H1 (cell line): ENCODE measurements around the gene SAE1. TPM values are rescaled to one million over a fixed set of nuclear protein-coding genes. Genes with fewer than 3 reads are reported as not detected.

Experiments used
- CTCF ChIA-PET: fragments of 300-600 bp; sonication (Branson Sonifier 250); formaldehyde crosslinking; loops from one replicate; lab custom pipeline; 2021; ENCODE audit not compliant: partially characterized antibody; lab: Charles Lee
- POLR2A ChIA-PET: fragments of 300-600 bp; sonication (Branson Sonifier 250); formaldehyde crosslinking; loops from one replicate; lab custom pipeline; 2021; ENCODE audit warnings: inconsistent platforms; ENCODE audit not compliant: partially characterized antibody; lab: Charles Lee
- DNase-seq, 2 experiments: peaks; one replicate each; pipeline versions ENCODE4 v3.0.0 to v3.0.0-alpha.2; 2010 to 2022; ENCODE audit warnings: low spot score in 2 of 2, low read depth in 1 of 2, mixed read lengths in 1 of 2
- FAIRE-seq: peaks from 2 replicates; lab custom pipeline; 2011; peaks lifted over from hg19 to GRCh38; lab: Jason Lieb, UNC
- H2AFZ ChIP-seq: 2 replicates; pipeline ENCODE4 v1.8.1; 2012; ENCODE audit warnings: low read length, inconsistent platforms
- H2AK5ac ChIP-seq: 2 replicates; pipeline ENCODE4 v1.6.1; 2013; ENCODE audit warnings: low read depth, low read length
- H2BK120ac ChIP-seq: replicated peaks from 2 replicates; pipeline ENCODE3; 2013; ENCODE audit warnings: low read depth, low read length, inconsistent platforms
- H2BK12ac ChIP-seq: 2 replicates; pipeline ENCODE4 v1.6.1; 2013; ENCODE audit warnings: low read depth, low read length
- H2BK15ac ChIP-seq: 2 replicates; pipeline ENCODE4 v1.6.1; 2013; ENCODE audit warnings: low read length
- H2BK20ac ChIP-seq: 2 replicates; pipeline ENCODE4 v1.6.1; 2013; ENCODE audit warnings: low read length
- H2BK5ac ChIP-seq: 2 replicates; pipeline ENCODE4 v1.6.1; 2013; ENCODE audit warnings: low read depth, low read length
- H3K14ac ChIP-seq: 2 replicates; pipeline ENCODE4 v1.6.1; 2013; ENCODE audit warnings: inconsistent platforms; ENCODE audit not compliant: insufficient read length
- H3K18ac ChIP-seq: 2 replicates; pipeline ENCODE4 v1.6.1; 2013; ENCODE audit warnings: low read length; ENCODE audit errors: extremely low read depth
- H3K23ac ChIP-seq: 2 replicates; pipeline ENCODE4 v1.6.1; 2013; ENCODE audit warnings: inconsistent platforms; ENCODE audit not compliant: insufficient read length
- H3K23me2 ChIP-seq: 2 replicates; pipeline ENCODE4 v1.6.1; 2013; ENCODE audit warnings: low read depth, low read length
- H3K27ac ChIP-seq: 2 replicates; pipeline ENCODE4 v1.6.1; 2011; ENCODE audit warnings: low read depth, low read length, inconsistent platforms
- H3K27me3 ChIP-seq, 4 experiments: replicated peaks in 1 of 4; 1 replicate in 1 of 4; 2 replicates in 3 of 4; pipeline versions ENCODE4 v1.6.1 to v1.8.1; 2011 to 2013; ENCODE audit warnings: low read length in 3 of 4, mild to moderate bottlenecking in 3 of 4, inconsistent platforms in 2 of 4, mixed read lengths in 2 of 4, moderate library complexity in 1 of 4; ENCODE audit not compliant: control insufficient read depth in 3 of 4, insufficient read depth in 3 of 4; ENCODE audit errors: extremely low read depth in 1 of 4
- H3K36me3 ChIP-seq, 4 experiments: 2 replicates each; pipeline versions ENCODE4 v1.6.1 to v1.8.1; 2011 to 2013; ENCODE audit warnings: mild to moderate bottlenecking in 4 of 4, low read length in 3 of 4, moderate library complexity in 2 of 4, control low read depth in 1 of 4, inconsistent platforms in 1 of 4; ENCODE audit not compliant: insufficient read depth in 4 of 4, control insufficient read depth in 2 of 4
- H3K4ac ChIP-seq: replicated peaks from 2 replicates; pipeline ENCODE3; 2013; ENCODE audit warnings: low read length, low read depth, mixed read lengths, inconsistent platforms; ENCODE audit not compliant: insufficient read length
- H3K4me1 ChIP-seq, 4 experiments: replicated peaks in 1 of 4; 1 replicate in 1 of 4; 2 replicates in 3 of 4; pipeline versions ENCODE4 v1.6.1 to v1.8.1; 2011 to 2013; ENCODE audit warnings: low read length in 3 of 4, inconsistent platforms in 2 of 4, mixed read lengths in 1 of 4; ENCODE audit not compliant: insufficient read depth in 4 of 4, control insufficient read depth in 3 of 4
- H3K4me2 ChIP-seq, 2 experiments: 2 replicates each; pipeline versions ENCODE4 v1.6.1 to v1.8.1; 2011 to 2013; ENCODE audit warnings: low read depth in 2 of 2, low read length in 2 of 2, control low read depth in 1 of 2, inconsistent platforms in 1 of 2, mild to moderate bottlenecking in 1 of 2; ENCODE audit not compliant: insufficient read depth in 1 of 2
- H3K4me3 ChIP-seq, 4 experiments: fragments of 200-600, 300-600 bp in 1 of 4; sonication (generic), shearing (Covaris generic), sonication (Bioruptor Twin) in 1 of 4; 2 replicates each; pipeline versions ENCODE4 v1.5.1 to v1.8.1; 2011 to 2016; ENCODE audit warnings: low read length in 4 of 4, low read depth in 3 of 4, control low read depth in 2 of 4, inconsistent platforms in 2 of 4, mild to moderate bottlenecking in 2 of 4, mixed read lengths in 1 of 4, moderate library complexity in 1 of 4; ENCODE audit not compliant: insufficient read depth in 2 of 4; ENCODE audit errors: extremely low read depth in 1 of 4
- H3K56ac ChIP-seq: replicated peaks from 2 replicates; pipeline ENCODE3; 2013; ENCODE audit warnings: low read depth, mild to moderate bottlenecking, mixed read lengths, low read length, inconsistent platforms; ENCODE audit not compliant: insufficient read length
- H3K79me1 ChIP-seq: 2 replicates; pipeline ENCODE4 v1.6.1; 2013; ENCODE audit warnings: low read depth, low read length, control low read depth
- H3K79me2 ChIP-seq, 2 experiments: 2 replicates each; pipeline versions ENCODE4 v1.6.1 to v1.8.1; 2012 to 2013; ENCODE audit warnings: low read length in 2 of 2, mild to moderate bottlenecking in 2 of 2, inconsistent platforms in 1 of 2; ENCODE audit not compliant: insufficient read depth in 2 of 2, control insufficient read depth in 1 of 2
- H3K9ac ChIP-seq, 4 experiments: replicated peaks in 1 of 4; 1 replicate in 1 of 4; 2 replicates in 3 of 4; pipeline versions ENCODE4 v1.6.1 to v1.8.1; 2011 to 2013; ENCODE audit warnings: low read depth in 3 of 4, low read length in 3 of 4, control low read depth in 2 of 4, mild to moderate bottlenecking in 2 of 4, moderate library complexity in 2 of 4, inconsistent platforms in 1 of 4; ENCODE audit errors: extremely low read depth in 1 of 4
- H3K9me3 ChIP-seq, 2 experiments: 2 replicates each; pipeline versions ENCODE4 v1.6.1 to v1.8.1; 2012 to 2013; ENCODE audit warnings: mild to moderate bottlenecking in 2 of 2, moderate library complexity in 2 of 2, control low read depth in 1 of 2, inconsistent platforms in 1 of 2, low read depth in 1 of 2, low read length in 1 of 2, mixed read lengths in 1 of 2; ENCODE audit not compliant: insufficient read depth in 2 of 2
- H4K20me1 ChIP-seq, 2 experiments: replicated peaks in 1 of 2; 2 replicates each; pipeline versions ENCODE3 to v1.8.1; 2011 to 2013; ENCODE audit warnings: inconsistent platforms in 2 of 2, low read length in 2 of 2, mild to moderate bottlenecking in 1 of 2; ENCODE audit not compliant: insufficient read depth in 2 of 2, control insufficient read depth in 1 of 2
- H4K5ac ChIP-seq: 2 replicates; pipeline ENCODE4 v1.6.1; 2013; ENCODE audit warnings: low read length, low read depth, mixed read lengths, inconsistent platforms; ENCODE audit not compliant: insufficient read length
- H4K8ac ChIP-seq: 2 replicates; pipeline ENCODE4 v1.8.0; 2013; ENCODE audit warnings: mild to moderate bottlenecking, moderate library complexity, low read length, inconsistent platforms; ENCODE audit not compliant: insufficient read depth; ENCODE audit errors: extremely low read depth
- H4K91ac ChIP-seq: replicated peaks from 2 replicates; pipeline ENCODE3; 2013; ENCODE audit warnings: low read length, mixed read lengths, inconsistent platforms; ENCODE audit not compliant: insufficient read length
- WGBS, 2 experiments: shearing (Covaris generic) in 1 of 2; methylation state at CpG; one replicate each; pipeline versions ENCODE4 v1.1.6 to v1.1.7; 2013 to 2015; ENCODE audit warnings: low lambda C conversion rate in 2 of 2, mixed read lengths in 2 of 2, inconsistent platforms in 1 of 2, low coverage in 1 of 2, missing lambda C conversion rate in 1 of 2; ENCODE audit not compliant: insufficient replicate concordance in 2 of 2, insufficient coverage in 1 of 2, insufficient read length in 1 of 2; ENCODE audit errors: extremely low coverage in 1 of 2, missing lambda C conversion rate in 1 of 2; 5-methylcytosine and 5-hydroxymethylcytosine counted together
- polyA plus RNA-seq, 7 experiments: library from polyadenylated mRNA; depleted of rRNA in 3 of 7; stranded (reverse) in 5 of 7; unstranded in 2 of 7; fragments of >200 nt in 5 of 7; fragments of 200-250 nt in 2 of 7; gene quantifications; 1 replicate in 5 of 7; 2 replicates in 1 of 7; 4 replicates in 1 of 7; pipeline versions ENCODE4 v1.2.1 to v1.2.3, GENCODE V29; 2011 to 2013; ENCODE audit warnings: missing spikeins in 2 of 7, mixed read lengths in 2 of 7
- total RNA-seq: library from RNA; stranded (reverse); fragmentation: NEBNext Ultra II Directional; extraction: Animal tissue kit (Norgen Biotek cat#: 25700); gene quantifications from 2 replicates; pipeline ENCODE4 v1.2.1, GENCODE V29; 2021
- TF ChIP-seq, protein P1 (sequence below): IDR thresholded peaks from 2 replicates; pipeline ENCODE4 v1.6.1; 2012; ENCODE audit warnings: inconsistent platforms

The SAE1 gene
- total and polyA plus RNA-seq, 2 of the 8 experiments (the other 6 are each of a cell fraction or from before 2014, with no cell fraction given): 213 to 268 TPM

DNA sequence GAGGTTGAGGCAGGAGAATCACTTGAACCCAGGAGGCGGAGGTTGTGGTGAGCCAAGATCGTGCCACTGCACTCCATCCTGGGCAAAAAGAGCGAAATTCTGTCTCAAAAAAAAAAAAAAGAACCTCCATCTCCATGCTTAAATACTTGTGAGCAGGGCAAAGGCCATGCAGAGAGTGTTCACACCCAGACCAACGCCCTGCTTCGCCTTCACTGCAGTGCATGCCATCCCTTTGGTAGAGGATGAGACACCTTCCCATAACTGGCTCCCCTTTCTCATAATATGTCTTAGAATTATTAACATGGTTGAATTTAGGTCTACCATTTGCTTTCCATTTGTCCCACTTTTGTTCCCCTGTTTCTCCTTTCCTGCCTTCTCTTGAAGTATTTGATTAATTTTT lies 84.9 kb downstream of the SAE1 start:
- H2BK12ac ChIP-seq: no peak overlapping the region
- no peaks in the 10 kb centered on the region for H3K23me2 ChIP-seq
- no peak overlapping the region for H2AFZ ChIP-seq
- TF ChIP-seq, protein P1, sequence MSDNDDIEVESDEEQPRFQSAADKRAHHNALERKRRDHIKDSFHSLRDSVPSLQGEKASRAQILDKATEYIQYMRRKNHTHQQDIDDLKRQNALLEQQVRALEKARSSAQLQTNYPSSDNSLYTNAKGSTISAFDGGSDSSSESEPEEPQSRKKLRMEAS: no peak

More for the DNA sequence above, 84.9 kb downstream of the SAE1 start:
- H4K8ac ChIP-seq: no peak overlapping the region
- H2BK15ac ChIP-seq: peak overlapping the region; percentile 95; the same call in 1 of the 2 replicates
- no peaks in the 10 kb centered on the region for H3K79me2 ChIP-seq
- no peak for FAIRE-seq
- H4K5ac ChIP-seq: no peak overlapping the region
- peaks cover 0 to 14% (median 0%) of the 10 kb centered on the region in 4 experiments; a peak in 2 of 8 replicates for H3K36me3 ChIP-seq
- no peak overlapping the region for H4K91ac ChIP-seq
- H2BK5ac ChIP-seq: no peak overlapping the region
- POLR2A ChIA-PET: interaction anchor here (0.6 to 10.6 kb wide), 4 partner anchors 9 to 170 kb away, joined by 3 to 195 read pairs (median 4); no protein-coding TSS in a partner anchor
- no peak overlapping the region for H2BK120ac ChIP-seq
- no peak overlapping the region for H3K4me2 ChIP-seq
- no peak overlapping the region for H3K56ac ChIP-seq
- no peak overlapping the region; the same call in 1 of the 2 replicates for H3K18ac ChIP-seq
- no peak overlapping the region for H3K4ac ChIP-seq
- H3K27me3 ChIP-seq: no peaks in the 10 kb centered on the region
- no peak overlapping the region for H2BK20ac ChIP-seq
- H4K20me1 ChIP-seq: no peaks in the 10 kb centered on the region
- no peaks in the 10 kb centered on the region for H3K9me3 ChIP-seq
- H3K79me1 ChIP-seq: no peaks in the 10 kb centered on the region
- 92% methylated on average over 5 of the region's 5 CpGs; no CpG with 5 or more reads in 1 of the 2 experiments for WGBS, 2 experiments
- no peak overlapping the region for H3K14ac ChIP-seq
- H2AK5ac ChIP-seq: no peak overlapping the region
- peaks cover 0 to under 1% (median under 1%) of the 10 kb centered on the region in 4 experiments; a peak in 1 of 7 replicates for H3K4me1 ChIP-seq
- H3K27ac ChIP-seq: no peak overlapping the region
- DNase-seq: no peak
- H3K4me3 ChIP-seq: no peak overlapping the region
- no peak overlapping the region for H3K9ac ChIP-seq
- CTCF ChIA-PET: interaction anchor here (0.6 to 11.2 kb wide), 5 partner anchors 9 to 462 kb away, joined by 3 to 303 read pairs (median 4); no protein-coding TSS in a partner anchor
- H3K23ac ChIP-seq: no peak overlapping the region
